Loucy (cell line): ENCODE data around the gene MAPK14.

Source experiments
- EZH2phosphoT487 ChIP-seq: fragments of 200-600 bp; IDR thresholded peaks from 2 replicates; pipeline ENCODE4 v1.6.1; 2018; ENCODE audit warnings: antibody characterized with exemption, mild to moderate bottlenecking, moderate library complexity, borderline replicate concordance
- TF ChIP-seq, protein P1 (sequence below): fragments of 200-600 bp; sonication (generic); conservative IDR thresholded peaks from 2 replicates; pipeline ENCODE4 v1.5.1; 2014; ENCODE audit warnings: mild to moderate bottlenecking, antibody characterized with exemption, low read length

DNA sequence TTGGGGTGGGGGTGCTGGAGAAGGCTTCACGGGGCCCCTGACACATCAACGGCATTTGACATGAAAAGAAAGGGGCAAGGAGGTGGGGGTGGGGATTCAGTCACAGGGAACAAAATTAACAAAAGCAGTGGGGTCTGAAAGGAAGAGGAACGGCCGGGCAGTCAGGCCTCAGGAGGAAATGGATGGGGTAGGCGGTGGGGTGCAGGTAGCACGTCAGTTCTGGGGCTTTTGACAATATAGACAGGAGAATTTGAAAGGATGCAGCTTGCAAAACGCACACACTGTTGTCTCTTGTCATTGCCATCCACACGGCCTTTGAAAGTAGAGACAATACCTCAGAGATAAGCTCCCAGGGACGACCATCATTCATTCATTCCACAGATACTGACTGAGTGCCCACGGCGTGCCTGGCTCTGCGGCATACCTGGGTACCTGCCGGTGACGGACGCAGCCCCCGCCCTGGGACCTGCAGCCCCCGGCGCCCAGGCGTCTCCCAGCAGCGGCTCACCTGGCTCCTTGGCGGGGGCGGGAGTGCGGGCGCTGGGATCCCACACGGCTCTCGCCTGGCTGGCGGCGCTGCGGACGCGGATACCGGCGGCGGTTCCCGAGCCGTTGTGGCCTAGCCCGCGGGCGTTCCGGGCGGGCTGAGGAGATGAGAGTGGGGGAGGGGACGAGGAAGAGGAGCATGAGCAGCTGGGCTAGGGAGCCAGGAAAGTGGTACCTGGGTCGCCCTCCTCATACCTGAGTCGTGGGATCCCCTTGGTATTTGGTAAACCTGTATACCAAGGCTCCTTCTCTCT lies 3.4 kb upstream of the MAPK14 start, which contains the start of gene SLC26A8:
- TF ChIP-seq, protein P1, sequence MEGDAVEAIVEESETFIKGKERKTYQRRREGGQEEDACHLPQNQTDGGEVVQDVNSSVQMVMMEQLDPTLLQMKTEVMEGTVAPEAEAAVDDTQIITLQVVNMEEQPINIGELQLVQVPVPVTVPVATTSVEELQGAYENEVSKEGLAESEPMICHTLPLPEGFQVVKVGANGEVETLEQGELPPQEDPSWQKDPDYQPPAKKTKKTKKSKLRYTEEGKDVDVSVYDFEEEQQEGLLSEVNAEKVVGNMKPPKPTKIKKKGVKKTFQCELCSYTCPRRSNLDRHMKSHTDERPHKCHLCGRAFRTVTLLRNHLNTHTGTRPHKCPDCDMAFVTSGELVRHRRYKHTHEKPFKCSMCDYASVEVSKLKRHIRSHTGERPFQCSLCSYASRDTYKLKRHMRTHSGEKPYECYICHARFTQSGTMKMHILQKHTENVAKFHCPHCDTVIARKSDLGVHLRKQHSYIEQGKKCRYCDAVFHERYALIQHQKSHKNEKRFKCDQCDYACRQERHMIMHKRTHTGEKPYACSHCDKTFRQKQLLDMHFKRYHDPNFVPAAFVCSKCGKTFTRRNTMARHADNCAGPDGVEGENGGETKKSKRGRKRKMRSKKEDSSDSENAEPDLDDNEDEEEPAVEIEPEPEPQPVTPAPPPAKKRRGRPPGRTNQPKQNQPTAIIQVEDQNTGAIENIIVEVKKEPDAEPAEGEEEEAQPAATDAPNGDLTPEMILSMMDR: no peak
- no peak for TF ChIP-seq EZH2phosphoT487
